ENCODE measurements around the gene RNF141.

Gene RNF141

GRCh38 chr11:10519630-10520029 lies 21.4 kb downstream of the RNF141 start:
- no peak overlapping the region for H3K27ac ChIP-seq (ENCODE audit: low read length)
- no peak overlapping the region for H3K9ac ChIP-seq (ENCODE audit: low read depth, low read length)
- no peaks in the 10 kb centered on the region for H3K9me3 ChIP-seq (ENCODE audit: insufficient read depth, low read depth, low read length)
- no peaks in the 10 kb centered on the region for H3K4me1 ChIP-seq (ENCODE audit: insufficient read depth, low read length)
- no peaks in the 10 kb centered on the region for H3K27me3 ChIP-seq (ENCODE audit: insufficient read depth, low read length)
- H3K36me3 ChIP-seq (ENCODE audit: insufficient read depth, low read depth, low read length), result peaks cover 23% of the 10 kb centered on the region
- H3K4me3 ChIP-seq (ENCODE audit: low read length), result no peak overlapping the region

GRCh38 chr11:10518891-10519290 lies 22.1 kb downstream of the RNF141 start:
- Histone ChIP-seq H3K36me3 (ENCODE audit: insufficient read depth, low read depth, low read length) (peaks cover 18% of the 10 kb centered on the region), H3K9me3 (ENCODE audit: insufficient read depth, low read depth, low read length) (no peaks in the 10 kb centered on the region), H3K4me1 (ENCODE audit: insufficient read depth, low read length) (no peaks in the 10 kb centered on the region), H3K27me3 (ENCODE audit: insufficient read depth, low read length) (no peaks in the 10 kb centered on the region), H3K27ac (ENCODE audit: low read length) (no peak overlapping the region), H3K9ac (ENCODE audit: low read depth, low read length) (no peak overlapping the region), H3K4me3 (ENCODE audit: low read length) (no peak overlapping the region)

GRCh38 chr11:10518123-10518522 lies 22.9 kb downstream of the RNF141 start:
- Histone ChIP-seq H3K4me1 (ENCODE audit: insufficient read depth, low read length) (0 out of 2 replicates have a peak, but pooled peaks cover 2% of the 10 kb centered on the region), H3K4me3 (ENCODE audit: low read length) (no peak overlapping the region), H3K36me3 (ENCODE audit: insufficient read depth, low read depth, low read length) (peaks cover 15% of the 10 kb centered on the region), H3K27me3 (ENCODE audit: insufficient read depth, low read length) (no peaks in the 10 kb centered on the region), H3K9ac (ENCODE audit: low read depth, low read length) (no peak overlapping the region), H3K9me3 (ENCODE audit: insufficient read depth, low read depth, low read length) (no peaks in the 10 kb centered on the region), H3K27ac (ENCODE audit: low read length) (no peak overlapping the region)

- Histone ChIP-seq H3K4me3 (ENCODE audit: low read length) (no peak overlapping the region), H3K36me3 (ENCODE audit: insufficient read depth, low read depth, low read length) (peaks cover 5% of the 10 kb centered on the region; the same call in 1 of the 2 replicates), H3K4me1 (ENCODE audit: insufficient read depth, low read length) (peaks cover 4% of the 10 kb centered on the region; the same call in 1 of the 2 replicates), H3K9me3 (ENCODE audit: insufficient read depth, low read depth, low read length) (no peaks in the 10 kb centered on the region), H3K27me3 (ENCODE audit: insufficient read depth, low read length) (no peaks in the 10 kb centered on the region), H3K27ac (ENCODE audit: low read length) (no peak overlapping the region), H3K9ac (ENCODE audit: low read depth, low read length) (no peak overlapping the region)
These were observed 25.6 kb downstream of the RNF141 start for GRCh38 chr11:10515418-10515817.

GRCh38 chr11:10514709-10515108 lies 26.3 kb downstream of the RNF141 start:
- no peaks in the 10 kb centered on the region for H3K27me3 ChIP-seq (ENCODE audit: insufficient read depth, low read length)
- peaks cover 4% of the 10 kb centered on the region; the same call in 1 of the 2 replicates for H3K36me3 ChIP-seq (ENCODE audit: insufficient read depth, low read depth, low read length)
- H3K4me3 ChIP-seq (ENCODE audit: low read length), result no peak overlapping the region
- H3K9ac ChIP-seq (ENCODE audit: low read depth, low read length), result no peak overlapping the region
- H3K9me3 ChIP-seq (ENCODE audit: insufficient read depth, low read depth, low read length), result no peaks in the 10 kb centered on the region
- H3K27ac ChIP-seq (ENCODE audit: low read length), result no peak overlapping the region
- H3K4me1 ChIP-seq (ENCODE audit: insufficient read depth, low read length), result peaks cover 4% of the 10 kb centered on the region; the same call in 1 of the 2 replicates

- H3K27ac ChIP-seq (ENCODE audit: low read length), result no peak overlapping the region
- no peak overlapping the region for H3K9ac ChIP-seq (ENCODE audit: low read depth, low read length)
- no peaks in the 10 kb centered on the region for H3K27me3 ChIP-seq (ENCODE audit: insufficient read depth, low read length)
- no peaks in the 10 kb centered on the region for H3K36me3 ChIP-seq (ENCODE audit: insufficient read depth, low read depth, low read length)
- no peak overlapping the region for H3K4me3 ChIP-seq (ENCODE audit: low read length)
- peaks cover 4% of the 10 kb centered on the region; the same call in 1 of the 2 replicates for H3K4me1 ChIP-seq (ENCODE audit: insufficient read depth, low read length)
- no peaks in the 10 kb centered on the region for H3K9me3 ChIP-seq (ENCODE audit: insufficient read depth, low read depth, low read length)
These were observed 26.8 kb downstream of the RNF141 start for GRCh38 chr11:10514202-10514601.

GRCh38 chr11:10511181-10511621 lies 29.8 kb downstream of the RNF141 start:
- Histone ChIP-seq H3K9ac (ENCODE audit: low read depth, low read length) (no peak overlapping the region), H3K4me3 (ENCODE audit: low read length) (peak overlapping the region; percentile 3; the same call in 1 of the 2 replicates), H3K4me1 (ENCODE audit: insufficient read depth, low read length) (peaks cover 4% of the 10 kb centered on the region; the same call in 1 of the 2 replicates), H3K27me3 (ENCODE audit: insufficient read depth, low read length) (no peaks in the 10 kb centered on the region), H3K27ac (ENCODE audit: low read length) (no peak overlapping the region), H3K36me3 (ENCODE audit: insufficient read depth, low read depth, low read length) (no peaks in the 10 kb centered on the region), H3K9me3 (ENCODE audit: insufficient read depth, low read depth, low read length) (no peaks in the 10 kb centered on the region)

GRCh38 chr11:10506008-10506370 lies 35.0 kb downstream of the RNF141 start:
- Histone ChIP-seq H3K27ac (ENCODE audit: low read length) (no peak overlapping the region), H3K36me3 (ENCODE audit: insufficient read depth, low read depth, low read length) (no peaks in the 10 kb centered on the region), H3K9me3 (ENCODE audit: insufficient read depth, low read depth, low read length) (no peaks in the 10 kb centered on the region), H3K27me3 (ENCODE audit: insufficient read depth, low read length) (no peaks in the 10 kb centered on the region), H3K4me1 (ENCODE audit: insufficient read depth, low read length) (no peaks in the 10 kb centered on the region; the same call in 1 of the 2 replicates), H3K9ac (ENCODE audit: low read depth, low read length) (no peak overlapping the region), H3K4me3 (ENCODE audit: low read length) (no peak overlapping the region)

GRCh38 chr11:10505278-10506007 lies 35.5 kb downstream of the RNF141 start:
- no peak overlapping the region for H3K9ac ChIP-seq (ENCODE audit: low read depth, low read length)
- H3K36me3 ChIP-seq (ENCODE audit: insufficient read depth, low read depth, low read length), result no peaks in the 10 kb centered on the region

GRCh38 chr11:10504490-10504889 lies 36.5 kb downstream of the RNF141 start:
- Histone ChIP-seq H3K27ac (ENCODE audit: low read length) (no peak overlapping the region), H3K9ac (ENCODE audit: low read depth, low read length) (no peak overlapping the region), H3K36me3 (ENCODE audit: insufficient read depth, low read depth, low read length) (no peaks in the 10 kb centered on the region), H3K4me1 (ENCODE audit: insufficient read depth, low read length) (no peaks in the 10 kb centered on the region), H3K4me3 (ENCODE audit: low read length) (no peak overlapping the region), H3K27me3 (ENCODE audit: insufficient read depth, low read length) (no peaks in the 10 kb centered on the region), H3K9me3 (ENCODE audit: insufficient read depth, low read depth, low read length) (no peaks in the 10 kb centered on the region)

More at GRCh38 chr11:10505278-10506007, 35.5 kb downstream of the RNF141 start:
- no peaks in the 10 kb centered on the region for H3K27me3 ChIP-seq (ENCODE audit: insufficient read depth, low read length)
- H3K27ac ChIP-seq (ENCODE audit: low read length), result no peak overlapping the region
- H3K4me3 ChIP-seq (ENCODE audit: low read length), result no peak overlapping the region
- H3K4me1 ChIP-seq (ENCODE audit: insufficient read depth, low read length), result no peaks in the 10 kb centered on the region
- no peaks in the 10 kb centered on the region for H3K9me3 ChIP-seq (ENCODE audit: insufficient read depth, low read depth, low read length)

GRCh38 chr11:10503777-10504480 lies 37.1 kb downstream of the RNF141 start:
- H3K27me3 ChIP-seq (ENCODE audit: insufficient read depth, low read length), result no peaks in the 10 kb centered on the region
- H3K9me3 ChIP-seq (ENCODE audit: insufficient read depth, low read depth, low read length), result no peaks in the 10 kb centered on the region
- H3K9ac ChIP-seq (ENCODE audit: low read depth, low read length), result no peak overlapping the region
- H3K36me3 ChIP-seq (ENCODE audit: insufficient read depth, low read depth, low read length), result no peaks in the 10 kb centered on the region
- no peaks in the 10 kb centered on the region for H3K4me1 ChIP-seq (ENCODE audit: insufficient read depth, low read length)
- H3K4me3 ChIP-seq (ENCODE audit: low read length), result no peak overlapping the region
- no peak overlapping the region for H3K27ac ChIP-seq (ENCODE audit: low read length)

GRCh38 chr11:10503221-10503620 lies 37.8 kb downstream of the RNF141 start:
- no peaks in the 10 kb centered on the region for H3K36me3 ChIP-seq (ENCODE audit: insufficient read depth, low read depth, low read length)
- H3K4me3 ChIP-seq (ENCODE audit: low read length), result no peak overlapping the region
- H3K4me1 ChIP-seq (ENCODE audit: insufficient read depth, low read length), result no peaks in the 10 kb centered on the region
- no peak overlapping the region for H3K27ac ChIP-seq (ENCODE audit: low read length)
- no peaks in the 10 kb centered on the region for H3K9me3 ChIP-seq (ENCODE audit: insufficient read depth, low read depth, low read length)
- no peaks in the 10 kb centered on the region for H3K27me3 ChIP-seq (ENCODE audit: insufficient read depth, low read length)
- H3K9ac ChIP-seq (ENCODE audit: low read depth, low read length), result no peak overlapping the region

All from iPS-20b (cell line).